HUES64 (cell line): Measurements from ENCODE around the gene TTC33.
"Not testable (repeated sequence)": the region's sequence is repeated elsewhere in the genome, so short reads cannot be mapped to it uniquely, and the experiment has no call there.

Source experiments
- H3K27ac ChIP-seq: 2 replicates; pipeline ENCODE4 v1.7.0; 2013; ENCODE audit warnings: low read depth, low read length, inconsistent platforms
- H3K27me3 ChIP-seq: 2 replicates; pipeline ENCODE4 v1.6.1; 2013; ENCODE audit warnings: mild to moderate bottlenecking, low read length; ENCODE audit not compliant: insufficient read depth
- H3K36me3 ChIP-seq: 2 replicates; pipeline ENCODE4 v1.6.1; 2013; ENCODE audit warnings: mild to moderate bottlenecking, low read length; ENCODE audit not compliant: insufficient read depth
- H3K4me1 ChIP-seq: 2 replicates; pipeline ENCODE4 v1.6.1; 2013; ENCODE audit warnings: mild to moderate bottlenecking, low read length, moderate library complexity; ENCODE audit not compliant: insufficient read depth
- H3K4me3 ChIP-seq: 2 replicates; pipeline ENCODE4 v1.5.1; 2013; ENCODE audit warnings: mild to moderate bottlenecking, low read length, moderate library complexity
- H3K9ac ChIP-seq: 2 replicates; pipeline ENCODE4 v1.6.1; 2013; ENCODE audit warnings: mild to moderate bottlenecking, low read depth, low read length
- H3K9me3 ChIP-seq: 2 replicates; pipeline ENCODE4 v1.6.1; 2013; ENCODE audit warnings: low read depth, low read length; ENCODE audit not compliant: insufficient read depth
- WGBS: fragments of 150-250, 120-280 bp; methylation state at CpG from one replicate; pipeline ENCODE4 v1.1.7; 2013; ENCODE audit warnings: missing lambda C conversion rate; 5-methylcytosine and 5-hydroxymethylcytosine counted together

The TTC33 gene

GRCh38 chr5:40648150-40648549 lies 107.6 kb downstream of the TTC33 start:
- no peaks in the 10 kb centered on the region for H3K27me3 ChIP-seq
- WGBS = 97% methylated on average over 1 of the region's 1 CpG
- no peak overlapping the region for H3K27ac ChIP-seq
- no peaks in the 10 kb centered on the region for H3K36me3 ChIP-seq
- no peak overlapping the region for H3K9ac ChIP-seq
- no peaks in the 10 kb centered on the region for H3K9me3 ChIP-seq
- no peaks in the 10 kb centered on the region for H3K4me1 ChIP-seq
- no peak overlapping the region for H3K4me3 ChIP-seq

DNA sequence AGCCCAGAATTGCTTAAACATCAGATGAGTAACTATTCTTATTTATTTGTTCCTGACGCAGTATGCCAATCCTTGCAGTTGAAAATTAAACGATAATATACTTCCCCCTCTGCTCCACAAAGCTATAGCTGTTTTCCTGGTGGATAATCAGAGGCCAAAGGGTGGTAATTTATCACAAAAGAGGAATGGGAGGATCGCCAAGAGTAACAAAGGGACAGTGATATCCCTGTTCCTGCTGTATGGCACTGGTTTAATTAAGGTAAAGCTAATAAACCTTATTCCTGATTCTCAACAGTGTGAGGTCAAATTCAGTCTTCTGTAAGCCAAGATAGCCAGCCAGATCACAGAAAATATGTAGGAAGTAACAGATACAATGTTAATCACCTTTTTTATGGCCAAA lies 109.5 kb downstream of the TTC33 start:
- H3K36me3 ChIP-seq = no peaks in the 10 kb centered on the region
- 89% methylated on average over 3 of the region's 3 CpGs for WGBS
- H3K27ac ChIP-seq = no peak overlapping the region
- H3K4me1 ChIP-seq = no peaks in the 10 kb centered on the region
- H3K9me3 ChIP-seq = no peaks in the 10 kb centered on the region
- H3K27me3 ChIP-seq = no peaks in the 10 kb centered on the region
- H3K9ac ChIP-seq = no peak overlapping the region
- H3K4me3 ChIP-seq = no peak overlapping the region

DNA sequence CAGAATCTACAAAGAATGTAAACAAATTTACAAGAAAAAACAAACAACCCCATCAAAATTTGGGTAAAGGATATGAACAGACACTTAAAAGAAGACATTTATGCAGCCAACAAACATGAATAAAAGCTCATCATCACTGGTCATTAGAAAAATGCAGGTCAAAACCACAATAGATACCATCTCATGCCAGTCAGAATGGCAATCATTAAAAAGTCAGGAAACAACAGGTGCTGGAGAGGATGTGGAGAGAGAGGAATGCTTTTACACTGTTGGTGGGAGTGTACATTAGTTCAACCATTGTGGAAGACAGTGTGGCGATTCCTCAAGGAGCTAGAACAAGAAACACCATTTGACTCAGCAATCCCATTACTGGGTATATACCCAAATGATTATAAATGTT lies 116.2 kb downstream of the TTC33 start:
- not testable (repeated sequence) for H3K27ac ChIP-seq, H3K9ac ChIP-seq, H3K4me3 ChIP-seq, H3K4me1 ChIP-seq, H3K27me3 ChIP-seq, H3K36me3 ChIP-seq, H3K9me3 ChIP-seq
- 100% methylated on average over 1 of the region's 1 CpG for WGBS

GRCh38 chr5:40634593-40634992 lies 121.2 kb downstream of the TTC33 start:
- H3K9ac ChIP-seq = no peak overlapping the region
- WGBS = 90% methylated on average over 7 of the region's 7 CpGs
- no peaks in the 10 kb centered on the region for H3K9me3 ChIP-seq
- H3K4me3 ChIP-seq = no peak overlapping the region
- H3K27ac ChIP-seq = no peak overlapping the region
- no peaks in the 10 kb centered on the region for H3K4me1 ChIP-seq
- no peaks in the 10 kb centered on the region for H3K36me3 ChIP-seq
- H3K27me3 ChIP-seq = no peaks in the 10 kb centered on the region

DNA sequence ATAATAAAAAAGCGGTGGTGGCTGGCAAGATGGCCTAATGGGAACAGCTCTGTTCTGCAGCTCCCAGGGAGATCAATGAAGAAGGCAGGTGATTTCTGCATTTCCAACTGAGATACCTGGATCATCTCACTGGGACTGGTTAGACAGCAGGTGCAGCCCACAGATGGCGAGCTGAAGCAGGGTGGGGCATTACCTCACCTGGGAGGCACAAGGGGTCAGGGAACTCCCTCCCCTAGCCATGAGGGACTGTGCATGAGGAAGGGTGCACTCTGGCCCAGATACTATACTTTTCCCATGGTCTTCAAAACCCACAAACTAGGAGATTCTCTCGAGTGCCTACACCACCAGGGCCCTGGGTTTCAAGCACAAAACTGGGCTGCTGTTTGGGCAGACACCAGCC lies 121.6 kb downstream of the TTC33 start:
- no peaks in the 10 kb centered on the region for H3K9me3 ChIP-seq
- WGBS = 72% methylated on average over 3 of the region's 3 CpGs
- no peaks in the 10 kb centered on the region for H3K36me3 ChIP-seq
- no peak overlapping the region for H3K4me3 ChIP-seq
- H3K4me1 ChIP-seq = no peaks in the 10 kb centered on the region
- no peaks in the 10 kb centered on the region for H3K27me3 ChIP-seq
- no peak overlapping the region for H3K27ac ChIP-seq
- H3K9ac ChIP-seq = no peak overlapping the region

- no peak overlapping the region for H3K27ac ChIP-seq
- H3K4me1 ChIP-seq = no peaks in the 10 kb centered on the region
- no peaks in the 10 kb centered on the region for H3K27me3 ChIP-seq
- no peak overlapping the region for H3K9ac ChIP-seq
- H3K4me3 ChIP-seq = no peak overlapping the region
- 95% methylated on average over 7 of the region's 7 CpGs for WGBS
- H3K9me3 ChIP-seq = no peaks in the 10 kb centered on the region
- no peaks in the 10 kb centered on the region for H3K36me3 ChIP-seq
Observed at GRCh38 chr5:40631236-40631635, 124.5 kb downstream of the TTC33 start.

GRCh38 chr5:40630126-40630525 lies 125.6 kb downstream of the TTC33 start:
- H3K9me3 ChIP-seq = no peaks in the 10 kb centered on the region
- no peak overlapping the region for H3K4me3 ChIP-seq
- no peak overlapping the region for H3K9ac ChIP-seq
- no peaks in the 10 kb centered on the region for H3K27me3 ChIP-seq
- H3K27ac ChIP-seq = no peak overlapping the region
- no peaks in the 10 kb centered on the region for H3K4me1 ChIP-seq
- no peaks in the 10 kb centered on the region for H3K36me3 ChIP-seq

DNA sequence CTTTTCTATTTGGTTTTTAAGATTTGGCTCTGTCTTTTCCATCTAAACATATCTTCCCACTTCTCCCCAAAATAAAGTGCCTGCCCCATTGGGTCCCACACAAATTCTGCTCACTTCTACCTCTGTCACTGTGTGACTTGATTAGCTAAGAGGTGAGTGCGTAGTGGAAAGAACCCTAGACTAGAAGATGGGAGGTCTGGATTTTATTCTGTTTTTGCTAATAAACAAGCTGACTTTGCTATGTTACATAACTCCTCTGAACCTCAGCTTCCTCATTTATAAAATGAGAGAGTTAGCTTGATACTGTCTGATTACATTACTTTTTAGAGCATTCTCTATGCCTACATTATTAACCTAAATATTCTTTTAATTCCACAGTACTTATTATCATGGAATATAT lies 127.4 kb downstream of the TTC33 start:
- H3K27me3 ChIP-seq = no peaks in the 10 kb centered on the region
- WGBS = 100% methylated on average over 1 of the region's 1 CpG
- H3K36me3 ChIP-seq = no peaks in the 10 kb centered on the region
- no peak overlapping the region for H3K4me3 ChIP-seq
- no peak overlapping the region for H3K27ac ChIP-seq
- no peaks in the 10 kb centered on the region for H3K9me3 ChIP-seq
- H3K9ac ChIP-seq = no peak overlapping the region
- H3K4me1 ChIP-seq = no peaks in the 10 kb centered on the region

DNA sequence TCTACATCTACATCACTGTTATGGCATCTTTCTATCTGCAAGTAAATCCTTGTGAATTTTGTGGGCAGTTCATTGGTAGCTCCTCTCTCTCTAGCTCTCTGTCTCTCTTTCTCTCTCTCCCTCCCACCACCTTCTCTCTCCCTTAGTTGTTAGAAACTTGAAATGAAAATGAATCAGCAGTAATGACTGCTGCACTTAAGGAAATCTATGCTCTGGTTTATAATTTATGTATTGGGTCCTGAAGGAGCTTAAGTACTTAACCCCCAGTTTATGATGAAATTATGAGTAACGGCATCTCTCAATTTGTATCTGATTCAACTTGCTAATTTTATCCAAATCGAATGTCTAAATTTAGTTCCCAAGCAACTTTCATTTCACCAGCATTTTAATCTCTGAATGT lies 128.1 kb downstream of the TTC33 start:
- WGBS = 90% methylated on average over 2 of the region's 2 CpGs
- Histone ChIP-seq H3K9me3 (no peaks in the 10 kb centered on the region), H3K27ac (no peak overlapping the region)

DNA sequence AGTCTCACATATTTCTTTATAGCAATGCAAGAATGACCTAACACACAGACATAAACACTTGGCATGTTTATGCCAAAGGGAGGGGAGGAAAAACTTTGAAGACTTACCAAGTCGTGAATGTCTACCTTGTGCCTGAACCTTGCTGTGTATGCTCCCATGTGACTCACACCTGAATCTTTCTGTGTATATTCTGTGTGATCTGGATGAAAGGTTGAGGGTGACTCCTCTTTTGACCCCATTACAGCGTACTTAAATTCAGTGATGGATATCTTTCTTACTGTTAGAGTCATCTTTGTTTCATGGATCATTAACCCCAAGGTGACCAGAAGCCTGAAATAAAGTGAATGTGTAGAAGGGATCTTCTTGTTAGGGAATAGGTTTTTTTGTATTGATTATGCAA lies 129.0 kb downstream of the TTC33 start:
- no peak overlapping the region for H3K4me3 ChIP-seq
- WGBS = 95% methylated on average over 2 of the region's 2 CpGs
- H3K4me1 ChIP-seq = no peaks in the 10 kb centered on the region
- H3K9ac ChIP-seq = no peak overlapping the region
- no peaks in the 10 kb centered on the region for H3K9me3 ChIP-seq
- H3K27me3 ChIP-seq = no peaks in the 10 kb centered on the region
- no peak overlapping the region for H3K27ac ChIP-seq
- no peaks in the 10 kb centered on the region for H3K36me3 ChIP-seq

More for the DNA sequence above, 128.1 kb downstream of the TTC33 start:
- Histone ChIP-seq H3K36me3 (no peaks in the 10 kb centered on the region), H3K4me1 (no peaks in the 10 kb centered on the region), H3K4me3 (no peak overlapping the region), H3K9ac (no peak overlapping the region), H3K27me3 (no peaks in the 10 kb centered on the region)

DNA sequence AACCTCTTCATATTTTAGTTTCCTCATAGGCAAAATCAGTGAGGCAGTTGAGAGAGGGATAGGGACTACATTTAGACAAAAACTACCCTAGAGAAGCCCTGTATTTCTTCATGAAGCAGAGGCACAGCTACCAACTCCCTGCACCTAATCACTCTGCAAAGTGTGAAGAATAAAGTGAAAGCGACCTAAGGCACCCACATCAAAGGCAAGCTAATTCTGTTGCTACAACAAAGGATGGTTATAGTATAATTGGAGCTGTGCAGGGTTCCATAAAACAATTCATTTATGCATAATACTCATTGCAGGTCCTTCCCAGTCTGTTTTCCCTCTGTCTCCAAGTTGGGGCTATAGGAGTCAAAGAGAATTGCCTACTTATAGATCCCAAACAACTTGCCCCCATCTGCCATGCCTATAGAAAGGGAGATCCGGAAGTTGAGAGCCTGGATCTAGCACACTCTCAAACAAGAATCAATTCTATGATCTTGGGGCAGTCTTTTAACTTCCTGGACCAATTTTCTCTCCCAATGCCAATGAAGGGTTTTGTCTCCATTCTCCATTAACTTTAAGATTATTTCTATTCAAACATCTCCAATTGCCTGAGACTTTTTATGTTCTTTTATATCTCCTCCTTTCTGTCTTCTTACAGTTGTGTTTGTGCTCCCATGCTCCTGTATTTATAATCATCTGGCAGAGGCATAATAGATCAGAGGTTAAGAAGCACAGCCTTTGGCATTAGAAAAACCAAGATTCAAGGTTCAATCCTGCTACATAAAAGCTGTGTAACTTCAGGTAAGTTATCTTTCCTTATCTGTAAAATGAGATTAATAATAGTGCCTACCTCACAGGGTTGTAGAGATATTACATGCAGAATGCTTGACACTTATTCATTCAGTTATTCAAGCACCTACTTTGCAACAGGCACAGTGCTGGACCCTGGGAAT lies 132.0 kb downstream of the TTC33 start:
- no peaks in the 10 kb centered on the region for H3K27me3 ChIP-seq
- H3K9me3 ChIP-seq = no peaks in the 10 kb centered on the region
- H3K36me3 ChIP-seq = no peaks in the 10 kb centered on the region
- no peaks in the 10 kb centered on the region for H3K4me1 ChIP-seq
- no peak overlapping the region for H3K9ac ChIP-seq
- H3K4me3 ChIP-seq = no peak overlapping the region
- H3K27ac ChIP-seq = no peak overlapping the region
- 77% methylated on average over 2 of the region's 2 CpGs for WGBS
